ENCODE results near the gene HOXA10. TPM values are rescaled to one million over a fixed set of nuclear protein-coding genes. Genes with fewer than 3 reads are reported as not detected.

Gene HOXA10
- total RNA-seq, 4 donors from 2014 or later = 4.0 TPM; not detected in 3

DNA sequence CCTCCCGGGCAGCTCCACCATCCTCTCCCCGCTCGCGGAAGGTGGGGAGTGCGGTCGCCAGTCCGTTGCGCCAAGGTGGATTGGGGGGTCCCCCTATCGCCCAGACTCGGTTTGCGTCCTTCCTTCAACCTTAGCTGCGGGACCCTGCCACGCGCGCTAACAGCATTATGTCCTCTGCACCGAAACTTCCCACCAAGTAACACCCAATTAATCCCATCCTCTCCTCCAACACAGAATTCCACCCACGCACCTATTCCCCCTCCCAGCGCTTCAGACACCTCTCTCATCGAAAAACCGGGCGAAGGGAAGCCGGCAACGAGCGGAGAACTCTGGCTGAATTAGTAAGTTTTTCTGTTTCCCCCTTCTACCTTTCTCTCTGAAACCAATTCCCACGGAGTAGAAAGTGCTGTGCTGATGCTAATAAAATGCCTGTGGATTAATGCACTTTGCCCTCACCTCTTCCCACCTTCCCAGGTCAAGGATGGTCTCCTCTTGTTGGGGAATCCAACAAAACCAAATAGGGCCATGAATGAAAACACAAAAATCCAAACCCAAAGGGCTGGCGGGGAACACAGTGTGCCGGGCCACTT lies 22.7 kb downstream of the HOXA10 start:
- no peaks in the 10 kb centered on the region for H3K36me3 ChIP-seq
- 5 to 12% methylated on average over 17 to 27 of the region's 27 CpGs for WGBS, 2 donors
- no peak overlapping the region for H3K27ac ChIP-seq
- TF ChIP-seq POLR2A (IDR thresholded peaks at IDR 0.05) (no peak), CTCF (IDR thresholded peaks at IDR 0.05) (no peak)
- DNase-seq = no peak
- H3K4me1 ChIP-seq = peaks cover 21 to 39% of the 10 kb centered on the region in 2 donors
- no peaks in the 10 kb centered on the region for H3K9me3 ChIP-seq
- intact Hi-C loops (cut with DNase I) = loop anchor here (5.0 kb wide), 1 partner anchor 284 kb away; no protein-coding TSS in a partner anchor
- no peak overlapping the region for H3K4me3 ChIP-seq (replicated peaks in 1 of 3)
- H3K27me3 ChIP-seq = peaks cover 93% of the 10 kb centered on the region

DNA sequence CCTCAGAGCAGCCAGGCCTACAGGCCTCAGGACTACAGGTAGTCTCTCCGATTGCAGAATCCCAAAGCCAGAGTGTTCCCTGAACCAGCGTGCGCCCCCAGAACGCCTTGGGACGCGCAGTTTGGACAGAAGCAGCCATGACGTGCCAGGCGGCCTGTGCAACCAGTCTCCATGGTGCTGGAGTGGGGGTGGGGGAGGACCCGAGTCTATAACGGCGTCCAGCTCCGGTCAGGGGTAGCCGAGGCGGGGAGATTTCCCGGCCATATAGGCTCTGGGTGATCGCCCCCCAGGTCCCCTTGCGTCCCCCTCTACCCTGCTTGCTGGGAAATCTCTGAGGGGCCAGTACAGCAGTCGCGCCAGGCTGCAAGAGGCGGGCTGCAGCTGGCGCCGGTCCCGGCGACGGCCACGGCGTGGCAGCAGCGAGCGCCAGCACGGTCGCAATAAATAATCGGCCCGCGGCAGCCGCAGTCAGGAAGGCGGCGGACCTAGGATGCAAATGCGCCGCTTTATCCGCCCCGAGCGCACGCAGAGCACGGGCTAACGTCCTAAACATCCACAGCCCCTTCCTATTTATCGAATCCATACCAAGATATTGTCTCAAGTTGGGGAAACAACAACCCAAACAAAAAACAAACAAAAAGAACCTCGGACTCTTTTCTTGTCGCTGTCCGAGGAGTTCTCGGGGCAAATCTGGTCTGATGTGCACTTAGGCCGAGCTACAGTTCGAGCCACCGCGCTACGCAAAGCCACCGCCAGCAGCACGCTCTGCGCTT lies 23.4 kb downstream of the HOXA10 start:
- TF ChIP-seq POLR2A (IDR thresholded peaks at IDR 0.05) (peak in 1 of 2 donors; percentile 13), CTCF (IDR thresholded peaks at IDR 0.05) (peak; percentile 40 to 90 (median 64))
- H3K36me3 ChIP-seq = no peaks in the 10 kb centered on the region
- WGBS, 2 donors = 1 to 3% methylated on average over 33 to 37 of the region's 58 CpGs
- H3K9me3 ChIP-seq = no peaks in the 10 kb centered on the region
- peak; percentile 63 to 64 for DNase-seq
- intact Hi-C loops (cut with DNase I) = loop anchor here (5.0 kb wide), 1 partner anchor 283 kb away; no protein-coding TSS in a partner anchor
- H3K4me1 ChIP-seq = peaks cover 21 to 32% of the 10 kb centered on the region in 2 donors
- H3K4me3 ChIP-seq (replicated peaks in 1 of 3) = peak overlapping the region in 1 of 3 donors; percentile 23
- no peak overlapping the region for H3K27ac ChIP-seq
- H3K27me3 ChIP-seq = peaks cover 91% of the 10 kb centered on the region

DNA sequence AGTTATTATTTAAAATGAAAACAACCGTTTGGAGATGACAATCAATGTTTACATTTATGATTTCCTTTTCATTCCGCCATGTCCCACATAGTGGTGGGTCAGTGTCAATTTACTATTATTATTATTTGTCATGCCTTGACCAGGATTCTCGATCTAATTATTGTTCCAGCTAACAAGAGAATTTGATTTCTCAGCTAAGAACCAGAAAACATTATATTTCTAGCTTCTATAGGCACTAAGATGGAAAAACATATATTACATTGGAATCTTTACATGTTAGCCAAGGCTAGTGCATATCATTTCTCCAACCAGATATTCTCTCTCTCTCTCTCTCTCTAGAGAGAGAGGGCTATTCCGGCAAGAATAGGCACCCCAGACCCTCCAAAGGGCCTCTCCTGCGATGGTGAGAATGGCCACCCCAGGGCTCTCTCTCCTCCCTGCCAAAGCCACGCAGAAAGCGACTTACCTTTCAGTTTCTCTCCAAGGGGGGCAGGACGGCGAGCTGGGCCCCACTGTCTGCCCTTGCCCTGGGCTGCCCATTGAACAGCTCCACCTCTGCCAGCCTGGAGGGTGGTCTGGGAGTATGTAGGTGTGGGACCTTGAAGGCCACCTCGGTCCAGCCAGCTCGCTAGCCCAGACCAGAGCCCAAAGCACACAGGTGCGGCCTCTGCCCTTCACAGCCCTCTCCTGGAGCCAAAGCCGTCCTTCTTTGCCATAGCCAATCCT lies 24.1 kb downstream of the HOXA10 start:
- Histone ChIP-seq H3K27me3 (peaks cover 91% of the 10 kb centered on the region), H3K9me3 (no peaks in the 10 kb centered on the region), H3K27ac (no peak overlapping the region), H3K36me3 (no peaks in the 10 kb centered on the region), H3K4me3 (replicated peaks in 1 of 3) (peak overlapping the region in 1 of 3 donors; percentile 23), H3K4me1 (peaks cover 18 to 27% of the 10 kb centered on the region in 2 donors)
- TF ChIP-seq POLR2A (IDR thresholded peaks at IDR 0.05) (no peak), CTCF (IDR thresholded peaks at IDR 0.05) (no peak)
- intact Hi-C loops (cut with DNase I) = loop anchor here (5.0 kb wide), 1 partner anchor 283 kb away; no protein-coding TSS in a partner anchor
- WGBS, 2 donors = 33 to 36% methylated on average over 11 to 13 of the region's 13 CpGs
- DNase-seq = no peak

GRCh38 chr7:27148756-27149641 lies 25.1 kb downstream of the HOXA10 start:
- intact Hi-C loops (cut with DNase I) = no loop called here
- H3K4me1 ChIP-seq = peaks cover 15 to 23% of the 10 kb centered on the region in 2 donors

More at GRCh38 chr7:27148756-27149641, 25.1 kb downstream of the HOXA10 start:
- no peak overlapping the region for H3K27ac ChIP-seq
- TF ChIP-seq CTCF (IDR thresholded peaks at IDR 0.05) (no peak), POLR2A (IDR thresholded peaks at IDR 0.05) (no peak)
- no peak overlapping the region for H3K4me3 ChIP-seq (replicated peaks in 1 of 3)
- no peaks in the 10 kb centered on the region for H3K9me3 ChIP-seq
- no peak for DNase-seq
- peaks cover 91% of the 10 kb centered on the region for H3K27me3 ChIP-seq
- WGBS, 2 donors = 26 to 33% methylated on average over 15 to 30 of the region's 30 CpGs
- no peaks in the 10 kb centered on the region for H3K36me3 ChIP-seq

Measured in thyroid gland (tissue), 4 donors.